ENCODE results near the gene USP24. TPM values are rescaled to one million over a fixed set of nuclear protein-coding genes. Genes with fewer than 3 reads are reported as not detected.

Gene USP24
- total and polyA plus RNA-seq, 11 donors = 13.9 to 53.7 (median 35.4) TPM

DNA sequence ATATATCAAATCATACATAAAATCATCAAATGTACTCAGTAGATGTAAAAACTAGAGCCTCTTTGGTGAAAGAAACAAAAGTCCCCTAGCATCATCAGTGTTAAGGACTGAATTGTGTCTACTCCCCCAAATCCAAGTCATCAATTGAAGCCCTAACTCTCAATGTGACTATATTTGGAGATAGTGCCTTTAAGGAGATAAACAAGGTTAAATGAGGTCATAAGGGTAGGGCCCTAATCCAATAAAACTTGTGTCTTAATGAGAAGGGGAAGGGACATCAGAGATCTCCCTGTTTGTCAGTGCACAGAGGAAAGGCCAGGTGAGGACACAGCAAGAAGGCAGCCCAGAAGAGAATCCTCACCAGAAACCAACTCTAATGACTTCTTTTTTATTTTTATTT lies 33.5 kb downstream of the USP24 start:
- Histone ChIP-seq H3K36me3 (peaks cover 0 to 15% (median 6%) of the 10 kb centered on the region in 9 donors), H3K4me3 (no peak overlapping the region), H3K27me3 (no peaks in the 10 kb centered on the region), H3K4me1 (peaks cover 0 to 39% (median 20%) of the 10 kb centered on the region in 12 donors), H3K9me3 (peaks cover 0 to 14% (median 3%) of the 10 kb centered on the region in 12 donors), H3K27ac (no peak overlapping the region)
- ATAC-seq (peak in 1 of 4 donors; percentile 16), DNase-seq (no peak)
- intact Hi-C loops (cut with DNase I) = no loop called here
- no peak for TF ChIP-seq POLR2A (IDR thresholded peaks at IDR 0.05)
- TF ChIP-seq CTCF (IDR thresholded peaks at IDR 0.05) = no peak

DNA sequence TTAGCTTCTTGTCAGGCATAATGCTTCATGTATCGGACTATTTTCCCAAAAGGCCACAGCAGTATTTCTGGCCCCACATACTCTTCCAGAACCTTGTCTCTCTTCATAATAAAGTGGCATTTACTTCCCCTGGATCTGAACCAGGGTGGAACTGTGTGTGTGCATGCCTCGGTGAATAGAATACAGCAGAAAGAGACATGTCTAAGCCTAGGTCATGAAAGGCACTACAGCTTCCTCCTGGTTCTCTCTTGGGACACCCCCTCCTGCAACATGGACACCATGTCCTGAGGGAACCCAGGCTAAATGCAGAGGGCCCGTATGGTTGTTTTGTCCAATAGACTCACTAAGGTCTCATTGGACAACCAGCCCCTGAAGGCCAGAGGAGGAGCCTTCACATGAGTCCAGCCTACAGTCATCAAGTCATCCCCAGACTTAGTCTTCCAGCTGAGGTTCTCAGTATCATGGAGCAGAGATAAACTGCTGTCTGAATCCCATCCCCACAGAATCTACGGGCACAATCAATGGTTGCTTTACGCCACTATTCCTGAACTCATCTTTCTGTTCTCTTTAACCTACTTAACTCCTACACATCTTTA lies 35.0 kb downstream of the USP24 start:
- H3K36me3 ChIP-seq = peaks cover 0 to 29% (median 17%) of the 10 kb centered on the region in 9 donors

GRCh38 chr1:55179177-55179835 lies 35.9 kb downstream of the USP24 start:
- Histone ChIP-seq H3K27ac (no peak overlapping the region), H3K36me3 (peaks cover 0 to 30% (median 17%) of the 10 kb centered on the region in 9 donors), H3K9me3 (peaks cover 0 to 9% (median under 1%) of the 10 kb centered on the region in 12 donors), H3K4me1 (peaks cover 0 to 39% (median 20%) of the 10 kb centered on the region in 12 donors), H3K4me3 (no peak overlapping the region), H3K27me3 (no peaks in the 10 kb centered on the region)
- 86 to 89% (median 87%) methylated on average over 3 of the region's 3 CpGs for WGBS, 4 donors
- DNase-seq (no peak), ATAC-seq (no peak)
- intact Hi-C loops (cut with DNase I) = no loop called here
- no peak for TF ChIP-seq POLR2A (IDR thresholded peaks at IDR 0.05)
- TF ChIP-seq CTCF (IDR thresholded peaks at IDR 0.05) = no peak

More for the DNA sequence above, 35.0 kb downstream of the USP24 start:
- no peaks in the 10 kb centered on the region for H3K27me3 ChIP-seq
- no peak for TF ChIP-seq CTCF (IDR thresholded peaks at IDR 0.05)
- ATAC-seq = peak in 1 of 4 donors; percentile 57
- 80 to 92% (median 86%) methylated on average over 5 of the region's 5 CpGs for WGBS, 4 donors
- peaks cover 0 to 39% (median 20%) of the 10 kb centered on the region in 12 donors for H3K4me1 ChIP-seq
- intact Hi-C loops (cut with DNase I) = no loop called here
- H3K4me3 ChIP-seq = no peak overlapping the region
- H3K9me3 ChIP-seq = peaks cover 0 to 14% (median 3%) of the 10 kb centered on the region in 12 donors
- no peak for DNase-seq
- no peak overlapping the region for H3K27ac ChIP-seq

DNA sequence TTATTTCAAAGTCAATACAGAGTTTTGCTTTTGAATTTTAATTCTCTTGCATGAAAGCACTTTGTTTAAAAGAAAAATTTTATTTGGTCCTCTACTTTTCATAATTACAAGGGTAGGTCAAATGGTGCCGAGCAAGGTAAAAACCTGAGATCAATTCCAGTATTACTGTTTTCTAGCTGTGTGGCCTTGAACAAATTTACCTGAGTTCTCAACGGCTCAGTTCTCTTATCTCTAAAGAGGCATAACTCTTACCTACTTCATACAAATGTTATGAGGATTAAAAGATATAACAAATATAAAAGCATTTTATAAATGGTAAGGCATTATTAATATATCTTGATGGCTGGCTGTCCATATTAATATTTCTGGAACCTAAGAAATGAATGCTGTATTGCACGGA lies 42.5 kb downstream of the USP24 start:
- intact Hi-C loops (cut with DNase I) = loop anchor here in 2 of 10 donors (5.0 kb wide), 1 partner anchor 40 kb away; no protein-coding TSS in a partner anchor
- Histone ChIP-seq H3K27me3 (no peaks in the 10 kb centered on the region), H3K4me3 (no peak overlapping the region), H3K27ac (peak overlapping the region in 2 of 12 donors; percentile 6 to 42), H3K4me1 (peaks cover 0 to 41% (median 8%) of the 10 kb centered on the region in 12 donors), H3K36me3 (peaks cover 0 to 70% (median 50%) of the 10 kb centered on the region in 9 donors), H3K9me3 (no peaks in the 10 kb centered on the region)
- TF ChIP-seq CTCF (IDR thresholded peaks at IDR 0.05) (no peak), POLR2A (IDR thresholded peaks at IDR 0.05) (no peak)
- DNase-seq (no peak), ATAC-seq (no peak)
- WGBS, 4 donors = 76 to 85% (median 81%) methylated on average over 3 of the region's 3 CpGs
